GM19351 (cell line): ENCODE results near the gene ARAP3.
A peak's percentile ranks its signal among the peaks of the same experiment; 100 is the strongest.

ENCODE experiments used
- ATAC-seq: cut with Tn5 transposase; IDR thresholded peaks from one replicate; pipeline ENCODE4 v1.9.1; 2021; ENCODE audit warnings: mild to moderate bottlenecking, moderate library complexity; ENCODE audit not compliant: unreplicated experiment

Gene ARAP3

DNA sequence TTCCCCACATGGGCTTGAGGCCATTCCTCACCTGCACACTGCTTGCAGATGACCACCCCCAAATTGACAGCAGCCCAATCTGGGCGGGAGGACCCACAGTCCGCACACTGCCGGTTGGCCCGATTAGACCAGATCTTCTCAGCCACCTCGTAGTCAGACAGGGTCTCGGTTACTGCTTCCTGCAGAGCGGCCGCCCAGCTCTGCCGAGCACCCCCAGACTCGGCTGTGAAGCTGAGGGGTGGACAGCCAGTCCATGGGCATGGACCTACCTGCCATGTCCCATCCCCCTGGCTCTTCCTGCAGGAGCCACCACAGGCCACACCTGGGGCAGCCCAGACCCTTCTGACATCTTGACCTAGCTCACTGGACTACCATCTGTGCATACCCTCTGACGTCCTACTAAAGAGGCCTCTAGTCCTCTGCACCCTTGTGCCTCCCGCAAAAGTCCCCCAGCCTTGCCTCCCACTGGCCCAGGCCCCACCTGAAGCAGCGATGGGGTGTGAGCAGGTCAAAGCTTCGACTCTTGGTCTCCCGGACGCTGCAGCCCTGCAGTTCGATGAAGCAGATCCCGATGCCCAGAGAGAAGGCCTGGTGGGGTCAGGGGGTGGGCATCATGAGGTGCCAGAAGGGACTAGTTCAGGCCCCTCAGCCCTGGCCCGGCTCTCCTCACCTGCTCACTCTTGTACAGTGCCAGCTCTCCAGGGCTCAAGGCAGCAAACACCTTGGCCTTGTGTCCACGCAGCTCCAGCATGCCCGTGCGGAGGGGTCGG is 9.8 kb downstream of the ARAP3 start:
- ATAC-seq = no peak

DNA sequence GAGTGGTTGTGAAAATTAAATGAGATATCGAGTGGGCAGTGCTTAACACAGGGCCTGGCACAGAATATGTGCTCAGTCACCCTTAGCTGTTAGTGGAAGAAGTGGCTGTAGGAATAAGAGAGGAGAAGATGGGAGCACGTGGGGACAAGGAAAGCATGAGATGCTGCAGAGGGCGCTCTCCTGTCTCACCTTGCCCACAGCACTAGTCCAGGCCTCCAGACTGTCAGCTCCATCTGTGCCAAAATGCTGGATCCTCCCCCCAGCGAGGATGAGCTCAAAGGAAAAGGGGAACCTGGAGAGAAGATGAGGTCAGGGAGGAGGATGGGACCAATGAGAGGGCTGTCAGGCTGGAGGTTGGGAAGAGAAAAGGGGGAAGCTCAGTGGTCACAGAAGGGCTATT is 12.5 kb downstream of the ARAP3 start:
- ATAC-seq = no peak

DNA sequence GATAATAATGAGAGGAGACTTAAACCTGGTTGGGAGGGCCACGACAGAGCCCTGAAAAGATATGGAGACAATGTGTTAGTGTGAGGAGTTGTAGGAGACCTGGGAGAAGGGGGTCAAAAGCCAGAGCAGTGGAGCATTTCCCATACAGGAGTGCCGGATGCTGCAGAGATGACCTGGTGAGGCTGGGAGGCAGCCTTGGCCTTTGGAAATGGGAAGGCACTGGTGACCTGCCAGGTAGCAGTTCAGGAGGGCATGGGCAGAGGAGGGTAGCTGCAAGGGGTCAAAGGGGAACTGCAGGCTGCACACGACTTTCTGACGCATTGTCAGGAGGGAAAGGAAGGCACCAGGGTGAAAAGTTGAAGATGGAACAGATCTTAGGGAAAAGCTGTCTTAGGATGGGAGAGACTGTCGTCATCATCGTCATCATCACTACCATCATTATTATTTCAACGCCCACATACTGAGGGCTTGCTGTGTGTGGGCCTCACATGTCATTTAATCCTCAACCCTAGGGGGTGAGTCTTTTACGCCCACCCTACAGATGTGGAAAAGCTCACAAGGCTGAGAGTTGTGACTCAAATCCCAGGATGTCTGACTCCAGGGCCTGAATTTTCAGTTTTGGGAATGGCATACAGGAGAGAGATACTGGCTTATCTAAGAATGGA is 13.3 kb downstream of the ARAP3 start:
- ATAC-seq = no peak

DNA sequence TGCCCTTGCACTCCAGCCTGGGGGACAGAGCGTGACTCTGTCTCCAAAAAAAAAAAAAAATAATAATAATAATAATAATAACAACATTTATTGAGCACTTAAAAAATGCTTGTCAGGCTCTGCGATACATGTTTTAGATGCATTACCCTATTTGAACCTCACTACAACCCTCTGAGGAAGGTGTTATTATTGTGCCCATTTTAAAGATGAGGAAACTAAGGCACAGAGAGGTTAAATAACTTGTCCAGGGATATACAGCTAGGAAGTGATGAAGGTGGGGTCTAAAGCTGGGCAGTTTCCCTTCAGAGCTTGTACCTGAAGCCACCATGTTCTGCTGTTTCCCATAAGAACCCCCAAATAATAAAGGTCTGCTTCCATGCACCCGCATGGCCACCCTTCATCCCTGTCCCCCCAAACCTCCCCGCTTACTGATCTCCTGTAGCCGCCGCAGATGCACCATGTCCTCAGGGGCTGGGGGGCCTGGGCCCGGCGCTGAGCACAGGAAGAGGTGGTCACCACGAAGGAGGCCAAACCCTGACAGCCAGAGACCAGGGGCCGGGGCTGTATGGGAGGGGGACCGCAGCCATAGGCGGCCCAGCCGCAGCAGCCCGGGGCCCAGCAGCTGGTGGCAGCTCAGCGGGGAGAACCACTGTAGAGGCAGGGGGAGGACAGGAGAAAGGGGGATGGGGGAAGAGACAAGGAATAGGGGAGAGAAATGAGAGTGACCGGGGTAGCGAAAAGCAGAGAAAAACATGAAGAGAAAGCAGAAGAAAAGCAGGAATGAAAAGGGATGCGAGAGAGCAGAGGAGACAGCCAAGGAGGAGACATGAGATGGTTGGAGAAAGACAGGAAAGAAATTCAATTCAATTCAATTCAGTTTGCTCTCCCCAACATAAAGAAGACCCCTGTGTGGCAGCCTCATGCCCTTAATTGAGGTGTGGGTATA is 15.8 kb downstream of the ARAP3 start:
- ATAC-seq = no peak

DNA sequence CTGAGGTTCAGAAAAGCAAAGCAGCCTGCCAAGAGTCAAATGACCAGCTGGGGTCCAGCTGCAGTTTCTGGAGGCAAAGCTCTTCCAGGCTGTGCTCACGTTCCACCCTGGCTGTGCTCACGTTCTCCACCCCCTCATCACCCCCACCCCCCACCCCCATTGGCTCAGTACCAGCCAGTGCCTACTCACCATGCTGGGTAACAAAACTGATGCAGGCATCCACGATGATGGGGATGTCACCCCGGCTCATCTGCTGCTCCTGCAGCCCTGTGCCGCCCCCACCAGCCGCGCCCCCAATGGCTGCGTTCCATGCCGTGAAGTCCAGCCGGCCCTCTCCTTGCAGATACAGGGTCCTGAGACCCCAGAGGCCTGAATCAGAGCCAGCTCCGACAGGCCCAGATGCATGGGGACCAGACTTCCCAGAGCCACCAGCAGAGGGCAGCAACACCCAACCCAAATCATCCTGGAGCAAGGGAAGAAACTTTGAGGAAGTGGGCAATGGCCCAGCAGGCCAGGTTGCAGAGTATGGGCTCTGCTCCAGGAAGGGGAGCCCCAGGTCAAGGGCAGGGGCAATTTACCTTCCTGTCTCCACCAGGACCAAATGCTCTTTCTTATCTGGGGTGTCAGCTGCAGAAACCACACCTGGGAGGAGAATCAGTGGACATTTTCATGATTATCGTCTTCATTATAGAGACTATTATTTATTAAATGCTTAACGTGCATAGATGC is 17.1 kb downstream of the ARAP3 start:
- peak; percentile 98 for ATAC-seq

DNA sequence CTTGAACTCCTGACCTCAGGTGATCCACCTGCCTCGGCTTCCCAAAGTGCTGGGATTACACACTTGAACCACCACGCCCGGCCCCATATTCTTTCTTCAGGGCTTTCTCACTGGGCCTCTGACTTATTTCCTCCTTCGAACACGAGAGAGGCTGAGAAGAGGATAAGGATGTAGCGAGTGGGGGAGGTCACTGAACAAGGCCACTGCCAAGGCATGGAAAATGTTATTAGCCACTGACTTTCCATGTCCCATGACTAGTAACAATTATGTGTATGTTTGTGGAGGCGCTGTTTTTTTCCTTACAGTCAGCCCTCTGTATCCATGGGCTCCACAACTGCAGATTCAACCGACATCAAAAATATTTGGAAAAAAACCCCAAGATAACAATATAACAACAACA is 18.5 kb downstream of the ARAP3 start:
- ATAC-seq = no peak

DNA sequence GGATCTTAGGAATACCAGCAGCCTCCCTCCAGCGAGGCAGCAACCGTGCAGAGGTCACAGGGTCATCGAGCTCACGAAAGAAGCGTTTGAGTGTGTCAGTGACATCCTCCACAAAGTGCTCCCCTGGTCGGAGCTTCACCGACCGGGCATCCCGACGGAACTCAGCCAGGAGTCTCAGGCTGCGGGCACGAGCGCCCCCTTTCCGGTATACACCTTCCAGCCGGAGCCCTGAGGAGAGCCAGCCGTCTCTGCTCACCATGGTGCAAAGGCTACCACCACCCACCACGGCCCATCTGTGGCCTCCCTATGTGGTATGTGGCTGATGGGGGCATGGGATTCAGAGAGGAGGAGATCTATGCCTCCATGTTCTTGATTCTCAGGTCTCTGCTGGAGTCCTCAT is 20.0 kb downstream of the ARAP3 start:
- no peak for ATAC-seq

DNA sequence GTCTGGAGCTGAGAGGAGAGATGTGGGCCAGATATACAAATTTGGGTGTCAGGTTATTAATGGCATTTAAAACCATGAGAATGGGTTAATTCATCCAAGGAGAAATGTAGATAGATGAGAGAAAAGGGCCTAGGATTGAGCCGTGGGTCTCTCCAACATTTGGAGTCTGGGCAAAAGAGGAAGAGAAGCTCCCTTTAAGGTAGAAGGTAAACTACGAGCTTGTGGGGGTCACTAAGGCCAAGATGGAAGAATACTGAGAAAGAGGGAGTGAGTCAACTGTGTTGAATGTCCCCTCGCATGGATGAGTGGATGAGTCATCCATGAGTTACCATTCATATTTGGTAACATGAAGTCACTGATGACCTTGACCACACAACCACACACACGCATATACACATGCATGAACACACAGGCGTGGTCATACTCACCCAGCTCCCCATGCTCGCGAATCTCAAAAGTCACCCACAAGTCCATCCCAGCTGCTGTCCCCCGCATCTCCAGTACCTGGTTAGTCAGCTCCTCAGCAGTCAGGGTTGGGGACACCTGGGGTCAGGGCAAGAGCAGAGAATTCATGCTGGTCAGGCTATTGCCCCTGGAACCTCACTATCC is 24.0 kb downstream of the ARAP3 start:
- peak; percentile 90 for ATAC-seq

DNA sequence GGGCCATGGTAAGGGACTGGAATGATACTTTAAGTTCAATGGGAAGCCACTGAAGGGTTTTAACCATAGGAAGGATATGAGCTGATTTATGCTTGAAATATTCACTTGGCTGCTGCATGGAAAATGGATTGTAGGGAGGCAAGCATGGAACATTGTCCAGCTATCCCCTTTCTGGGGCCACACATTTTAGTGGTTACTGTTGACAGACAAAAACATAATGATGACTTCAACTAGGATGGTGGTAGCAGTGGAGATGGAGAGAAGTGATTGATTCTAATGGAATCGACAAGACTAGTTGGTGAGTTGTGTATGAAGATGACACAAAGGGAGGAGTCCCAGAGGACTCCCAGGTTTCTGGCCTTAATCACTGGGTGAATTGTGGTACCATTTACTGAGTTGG is 24.6 kb downstream of the ARAP3 start:
- ATAC-seq = no peak

DNA sequence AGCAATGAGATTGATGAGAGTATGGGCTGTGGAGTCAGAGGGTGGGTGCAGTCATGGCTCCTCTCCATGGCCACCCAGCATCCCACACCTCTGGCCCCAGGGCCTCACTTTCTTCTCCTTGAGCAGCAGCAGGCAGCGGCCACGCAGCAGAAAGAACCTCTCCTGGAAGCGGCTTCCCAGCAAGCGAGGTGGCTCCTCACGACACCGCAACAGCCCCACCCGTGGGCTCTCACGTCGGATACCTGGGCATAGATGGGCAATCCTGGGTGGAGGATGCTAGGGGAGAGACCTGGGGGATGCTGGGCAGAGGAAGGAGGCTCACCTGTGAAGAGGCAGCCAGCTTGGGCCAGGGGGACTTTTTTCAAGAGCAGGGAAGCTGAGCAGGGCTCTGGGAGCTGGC is 25.6 kb downstream of the ARAP3 start:
- no peak for ATAC-seq

DNA sequence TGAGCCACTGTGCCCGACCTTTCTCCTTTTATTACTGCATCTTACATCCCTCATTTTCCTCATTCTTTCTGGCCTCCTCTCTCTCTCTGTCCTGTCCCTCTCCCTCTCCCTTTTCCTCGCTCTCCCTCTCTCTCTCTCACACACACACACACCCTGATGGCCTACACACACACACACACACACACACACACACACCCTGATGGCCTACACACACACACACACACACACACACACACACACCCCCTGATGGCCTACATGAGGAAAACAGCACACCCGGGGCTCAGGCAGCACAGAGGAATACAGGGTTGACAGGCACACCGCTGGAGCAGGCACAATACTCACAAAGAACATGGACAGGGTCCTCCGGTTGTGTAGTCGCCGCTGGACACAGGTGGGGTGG is 27.0 kb downstream of the ARAP3 start:
- ATAC-seq = no peak

DNA sequence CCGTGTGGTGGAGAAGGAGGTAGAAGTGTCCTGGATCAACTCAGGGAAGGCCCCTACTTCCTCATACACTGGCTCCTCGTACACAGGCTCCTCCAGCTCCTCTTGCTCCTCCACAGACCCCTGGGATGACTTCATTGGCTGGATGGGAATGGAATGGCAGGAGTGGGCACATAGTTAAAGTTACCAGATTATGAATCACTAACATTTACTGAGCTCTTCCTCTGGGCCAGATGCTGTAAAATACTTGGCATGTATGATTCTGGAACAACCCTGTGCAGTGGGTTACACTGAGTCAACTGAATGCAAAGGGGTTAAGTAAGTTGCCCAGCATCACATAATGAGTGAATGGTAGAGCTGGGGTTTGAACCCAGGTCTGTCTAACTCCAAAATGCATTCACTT is 27.7 kb downstream of the ARAP3 start:
- no peak for ATAC-seq

DNA sequence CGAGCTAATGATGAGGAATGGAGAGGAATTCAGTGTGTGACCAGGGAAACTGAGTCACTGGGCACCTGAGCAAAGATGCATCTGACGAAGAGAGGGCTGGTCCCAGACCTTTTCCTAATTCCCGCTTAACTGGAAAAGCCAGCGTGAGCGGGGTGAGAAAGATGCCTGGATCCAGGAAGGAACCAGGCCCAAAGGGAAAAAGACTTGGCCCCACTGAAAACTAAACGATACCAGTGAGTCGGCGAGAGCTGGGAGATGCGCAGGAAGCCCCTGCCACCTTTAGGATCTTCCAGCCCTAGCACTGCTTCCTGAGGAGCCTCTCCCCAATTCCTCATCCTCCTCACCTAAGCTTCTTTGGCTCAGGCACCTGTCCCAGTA is 30.3 kb downstream of the ARAP3 start:
- ATAC-seq = no peak

DNA sequence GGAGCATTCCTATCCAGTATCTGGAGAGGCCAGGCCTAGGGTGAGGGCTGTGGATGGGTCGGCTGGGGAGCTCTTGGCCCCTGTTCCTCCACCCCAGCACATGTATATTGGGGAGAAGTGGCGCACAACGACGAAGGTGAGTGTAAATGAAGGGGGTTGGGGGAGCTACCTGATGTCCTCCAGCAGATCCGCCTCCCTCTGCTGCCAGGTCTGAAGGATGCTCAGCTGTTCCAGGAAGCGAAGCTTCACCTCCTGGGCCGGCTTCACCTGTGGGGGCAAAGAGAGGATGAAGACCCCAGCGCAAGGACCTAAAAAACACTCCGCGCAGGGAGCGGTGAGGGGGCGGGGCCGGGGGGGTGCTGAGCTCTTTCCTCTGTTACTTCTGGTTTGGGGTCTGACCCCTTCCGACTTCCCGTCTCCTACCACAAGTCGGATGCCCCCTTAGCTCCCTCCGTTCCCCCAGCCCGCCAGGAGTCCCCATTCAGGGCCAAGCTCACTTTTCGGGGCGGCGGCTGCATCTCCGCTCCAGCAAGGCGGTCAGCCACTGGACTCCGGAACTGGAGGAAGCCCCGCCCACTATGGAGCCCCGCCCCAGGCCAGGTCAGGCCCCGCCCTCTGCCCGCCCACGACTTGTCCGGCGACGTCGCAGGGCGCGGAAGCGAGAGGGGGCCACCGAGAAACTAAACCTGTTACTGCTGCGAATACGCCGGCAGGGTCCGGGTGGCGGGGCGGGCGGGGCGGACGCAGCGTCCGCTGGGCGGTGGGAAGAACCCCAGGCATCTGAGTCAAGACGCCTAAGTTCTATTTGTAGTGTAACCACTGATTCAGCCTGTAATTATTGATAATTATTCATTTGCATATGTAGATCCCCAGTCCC is 30.9 kb downstream of the ARAP3 start, which contains the start of gene FCHSD1:
Gene FCHSD1 (minus strand): TSS at position 568 of the 877 bp plus-strand sequence. CDS start 50 bp downstream, at position 518.
- ATAC-seq = peak; percentile 93

DNA sequence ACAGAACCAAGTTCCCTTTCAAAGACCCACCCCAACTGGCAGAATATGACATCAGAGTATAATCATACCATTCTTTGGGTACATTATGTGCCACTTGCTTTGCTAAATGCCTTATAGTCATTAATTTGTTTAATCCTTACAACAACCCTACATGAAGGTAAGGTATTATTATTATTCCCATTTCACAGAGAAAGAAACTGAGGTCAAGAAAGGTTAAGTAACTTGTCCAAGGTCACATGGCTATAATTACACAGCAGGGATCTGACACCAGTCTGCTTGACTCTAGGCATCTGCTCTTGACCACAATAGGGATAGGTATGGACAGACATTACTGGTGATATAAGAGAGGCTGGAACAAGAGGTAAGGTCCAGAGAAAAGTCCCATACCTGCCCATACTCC is 32.1 kb downstream of the ARAP3 start:
- ATAC-seq = no peak

DNA sequence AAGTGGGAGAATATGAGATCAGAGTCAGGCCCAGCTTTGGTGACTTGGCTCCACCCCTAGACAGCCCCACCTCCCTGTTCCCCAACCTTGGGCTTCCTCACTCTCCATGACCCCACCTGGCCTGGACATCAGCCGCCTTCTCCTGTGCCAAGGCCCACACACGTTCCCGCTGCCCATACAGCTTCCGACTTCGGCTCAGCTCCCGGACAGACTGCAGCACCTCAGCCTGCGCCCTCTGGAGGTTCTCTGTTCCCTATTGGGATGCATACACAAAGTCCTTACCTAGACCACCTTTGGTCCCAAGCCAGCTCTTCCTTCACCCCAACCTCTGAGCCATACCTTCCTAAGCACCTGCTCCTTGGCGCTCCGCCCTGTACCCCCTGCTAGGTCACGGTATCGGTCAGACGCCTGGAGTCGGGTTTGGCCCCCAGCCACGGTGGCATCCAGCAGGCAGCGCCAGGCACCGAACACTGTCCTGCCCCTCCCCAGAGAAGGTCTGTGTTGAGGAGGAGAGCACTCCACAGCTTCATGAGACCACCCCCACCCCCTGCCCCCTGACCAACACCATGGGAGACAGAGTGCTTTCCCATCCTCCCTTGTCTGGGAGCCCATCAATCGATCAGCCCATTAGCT is 32.9 kb downstream of the ARAP3 start:
- no peak for ATAC-seq

DNA sequence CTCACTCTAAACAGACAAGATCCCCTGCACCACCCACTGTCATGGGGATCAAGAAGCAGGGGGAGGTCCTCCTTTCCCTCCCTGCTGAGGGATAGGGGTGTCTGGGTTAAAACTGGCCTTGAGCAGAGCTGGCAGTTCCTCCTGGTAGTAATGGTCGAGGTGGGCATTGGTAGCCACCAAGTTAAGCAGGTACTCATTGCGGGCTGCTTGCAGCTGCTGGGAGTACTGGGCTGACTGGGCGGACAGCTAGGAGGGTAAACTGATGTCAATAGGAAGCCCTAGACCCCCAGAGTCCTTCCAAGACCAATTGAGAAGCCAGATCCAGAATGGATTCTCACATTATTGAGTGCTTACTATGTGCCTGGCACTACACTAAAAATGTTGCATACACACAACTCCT is 34.2 kb downstream of the ARAP3 start:
- ATAC-seq = no peak

DNA sequence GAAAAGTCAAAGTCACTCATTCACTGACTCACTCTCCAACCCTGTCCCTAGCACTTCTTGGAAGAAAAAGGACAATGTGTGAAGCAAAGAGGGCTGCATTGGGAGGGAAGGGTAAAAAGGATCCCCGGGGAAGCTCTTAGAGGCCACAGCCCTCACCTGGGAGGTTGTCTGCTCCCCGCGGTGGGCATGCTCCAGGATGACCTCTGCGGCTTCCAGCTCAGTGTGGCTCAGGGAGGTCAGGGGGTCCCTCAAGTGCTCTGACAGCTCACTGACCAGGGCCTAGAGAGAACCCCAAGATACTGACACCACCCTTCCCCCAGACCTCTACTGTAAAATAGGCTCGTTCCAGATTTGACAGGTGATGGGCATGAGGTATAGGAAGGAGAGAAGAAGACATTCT is 34.8 kb downstream of the ARAP3 start:
- ATAC-seq = no peak

DNA sequence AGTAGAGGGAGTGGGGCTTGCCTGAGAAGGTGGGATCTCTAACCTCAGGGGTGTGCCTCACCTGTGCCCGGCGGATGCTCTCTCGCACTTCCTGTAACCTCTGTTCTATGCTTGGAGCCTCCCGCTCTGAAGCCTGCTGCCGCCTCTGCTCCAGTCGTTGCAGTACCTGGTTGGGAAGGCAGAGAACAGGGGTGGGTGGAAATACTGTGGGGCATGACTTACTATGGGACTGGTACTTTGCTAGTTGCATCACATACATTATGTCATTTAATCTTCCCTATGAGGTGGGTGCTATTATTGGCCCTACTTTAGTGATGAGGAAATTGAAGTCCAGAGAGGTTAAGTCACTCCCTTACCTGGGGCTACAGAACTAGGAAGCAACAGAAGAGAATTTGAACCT is 36.0 kb downstream of the ARAP3 start:
- ATAC-seq = no peak
